Smooth muscle cell (in vitro differentiated cells): ENCODE results near the gene NEIL3. TPM values are rescaled to one million over a fixed set of nuclear protein-coding genes. Genes with fewer than 3 reads are reported as not detected.
A peak's percentile ranks its signal among the peaks of the same experiment; 100 is the strongest.

Experiments
- DNase-seq: peaks from one replicate; lab custom pipeline; 2025; ENCODE audit not compliant: unreplicated experiment; lab: John Stamatoyannopoulos, UW
- H2AFZ ChIP-seq: fragments of 200-600 bp; sonication (generic); 2 replicates; pipeline ENCODE4 v1.6.0; 2016; ENCODE audit warnings: antibody characterized with exemption, low read depth, mild to moderate bottlenecking
- H3F3A ChIP-seq: fragments of 200-600 bp; sonication (generic); 2 replicates; pipeline ENCODE4 v1.6.0; 2017; ENCODE audit warnings: antibody characterized with exemption, low read depth
- H3K27ac ChIP-seq: fragments of 200-600 bp; sonication (generic); 2 replicates; pipeline ENCODE4 v1.5.1; 2016; ENCODE audit warnings: low read depth, mild to moderate bottlenecking
- H3K27me3 ChIP-seq: fragments of 200-600 bp; sonication (generic); 2 replicates; pipeline ENCODE4 v1.6.1; 2016; ENCODE audit warnings: low read depth, mild to moderate bottlenecking
- H3K36me3 ChIP-seq: fragments of 200-600 bp; sonication (generic); 2 replicates; pipeline ENCODE4 v1.5.1; 2016; ENCODE audit warnings: low read depth
- H3K4me1 ChIP-seq: fragments of 200-600 bp; sonication (generic); 2 replicates; pipeline ENCODE4 v1.5.1; 2016; ENCODE audit warnings: low read depth
- H3K4me2 ChIP-seq: fragments of 200-600 bp; sonication (generic); 2 replicates; pipeline ENCODE4 v1.6.0; 2016; ENCODE audit warnings: mild to moderate bottlenecking
- H3K4me3 ChIP-seq: fragments of 200-600 bp; sonication (generic); 2 replicates; pipeline ENCODE4 v1.5.1; 2016; ENCODE audit warnings: mild to moderate bottlenecking
- H3K79me2 ChIP-seq: fragments of 200-600 bp; sonication (generic); 2 replicates; pipeline ENCODE4 v1.6.0; 2016; ENCODE audit warnings: low read depth, mild to moderate bottlenecking
- H3K9ac ChIP-seq: fragments of 200-600 bp; sonication (generic); 2 replicates; pipeline ENCODE4 v1.6.0; 2016; ENCODE audit warnings: low read depth
- H3K9me3 ChIP-seq: fragments of 200-600 bp; sonication (generic); replicated peaks from 2 replicates; pipeline ENCODE4 v1.5.1; 2016; ENCODE audit warnings: low read depth
- H4K20me1 ChIP-seq: fragments of 200-600 bp; sonication (generic); 2 replicates; pipeline ENCODE4 v1.6.0; 2016; ENCODE audit warnings: low read depth
- CTCF ChIP-seq: fragments of 200-600 bp; sonication (generic); IDR thresholded peaks from 2 replicates; pipeline ENCODE4 v1.5.1; 2017; ENCODE audit warnings: borderline replicate concordance, mild to moderate bottlenecking, antibody characterized with exemption; ENCODE audit not compliant: insufficient read depth, poor library complexity, severe bottlenecking
- WGBS: methylation state at CpG from one replicate; pipeline ENCODE4 v1.1.7; 2016; ENCODE audit warnings: low lambda C conversion rate; 5-methylcytosine and 5-hydroxymethylcytosine counted together
- polyA plus RNA-seq: library from polyadenylated mRNA; unstranded; fragments of >200 nt; fragmentation: Nextera tagmentation; extraction: Ambion mirVana; gene quantifications from 2 replicates; pipeline ENCODE4 v1.2.1, GENCODE V29; 2016
- total RNA-seq: library from RNA; depleted of rRNA; stranded (reverse); fragments of >200 nt; gene quantifications from 2 replicates; pipeline ENCODE4 v1.2.3, GENCODE V29; 2014

The NEIL3 gene
- total and polyA plus RNA-seq, 2 experiments from 2014 or later, result 2.7 to 3.7 TPM

DNA sequence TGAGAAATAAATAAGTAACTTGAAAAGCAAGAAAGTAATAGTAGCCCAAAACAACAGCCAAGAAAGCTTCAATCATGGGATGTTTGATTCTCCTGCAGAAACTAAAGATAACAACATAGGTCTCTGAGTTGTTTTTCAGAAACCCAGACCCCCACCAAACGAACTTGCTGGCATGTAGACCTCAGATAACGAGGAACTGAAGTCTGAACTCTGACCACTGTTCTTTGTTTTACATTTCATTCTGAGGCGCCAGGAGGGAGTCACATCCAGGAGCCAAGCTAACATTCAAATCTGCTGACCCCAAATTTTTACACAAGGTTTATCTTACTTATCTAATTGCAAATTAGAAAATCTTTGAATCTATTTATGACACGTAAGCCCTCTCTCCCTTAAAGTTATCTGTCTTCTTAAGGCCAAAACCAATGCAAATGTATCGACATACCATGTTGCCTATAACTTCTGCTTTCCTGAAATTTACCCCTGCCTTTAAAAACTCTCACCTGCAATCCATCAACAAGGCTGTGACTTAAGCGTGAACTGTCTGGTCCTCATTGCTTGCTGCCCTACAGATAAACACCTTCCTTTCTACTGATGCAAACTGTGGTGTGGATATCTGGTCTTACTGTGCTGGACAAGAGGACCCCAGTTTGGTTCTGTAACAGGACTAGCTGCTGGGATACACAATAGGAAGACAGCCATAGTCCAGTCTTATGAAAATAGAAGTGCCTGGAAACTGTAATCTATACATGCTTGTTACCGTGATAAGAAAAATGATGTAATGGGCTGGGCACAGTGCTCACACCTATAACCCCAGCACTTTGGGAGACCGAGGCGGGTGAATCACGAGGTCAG, 37.5 kb upstream of the NEIL3 start:
- no peak overlapping the region for H3K4me3 ChIP-seq
- H3K36me3 ChIP-seq, result no peaks in the 10 kb centered on the region
- 89% methylated on average over 10 of the region's 10 CpGs for WGBS
- H3K27ac ChIP-seq, result peak overlapping the region; percentile 64
- H3K9me3 ChIP-seq, result no peaks in the 10 kb centered on the region
- H3F3A ChIP-seq, result peaks cover 5% of the 10 kb centered on the region
- H2AFZ ChIP-seq, result peak overlapping the region; percentile 86
- H3K4me1 ChIP-seq, result no peaks in the 10 kb centered on the region
- H3K79me2 ChIP-seq, result no peaks in the 10 kb centered on the region
- TF ChIP-seq CTCF, result no peak
- no peak overlapping the region for H3K4me2 ChIP-seq
- H3K27me3 ChIP-seq, result no peaks in the 10 kb centered on the region
- DNase-seq, result no peak
- no peaks in the 10 kb centered on the region for H4K20me1 ChIP-seq
- H3K9ac ChIP-seq, result no peak overlapping the region

DNA sequence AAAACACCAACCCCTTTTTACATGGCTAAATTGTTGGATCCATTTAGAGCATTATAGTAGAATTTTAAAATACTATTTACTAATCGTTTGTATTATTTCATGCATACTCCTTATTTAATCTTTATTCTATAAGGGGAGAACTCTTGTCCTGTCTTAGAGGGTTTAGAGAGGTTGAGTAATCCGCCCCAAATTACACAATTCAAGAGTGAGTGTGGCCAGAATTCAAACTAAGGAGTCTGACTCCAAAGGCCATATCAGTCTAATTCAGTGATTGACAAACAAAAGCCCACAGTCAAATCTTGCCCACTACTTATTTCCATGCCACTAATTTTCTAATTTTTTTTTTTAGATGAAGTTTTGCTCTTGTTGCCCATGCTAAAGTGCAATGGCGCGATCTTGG, 33.7 kb upstream of the NEIL3 start:
- Histone ChIP-seq H3K4me1 (no peaks in the 10 kb centered on the region), H3K27ac (no peak overlapping the region), H2AFZ (no peak overlapping the region), H4K20me1 (no peaks in the 10 kb centered on the region), H3K9ac (no peak overlapping the region), H3K9me3 (no peaks in the 10 kb centered on the region), H3K36me3 (no peaks in the 10 kb centered on the region), H3F3A (peaks cover 5% of the 10 kb centered on the region), H3K79me2 (no peaks in the 10 kb centered on the region), H3K4me3 (no peak overlapping the region), H3K27me3 (no peaks in the 10 kb centered on the region), H3K4me2 (no peak overlapping the region)
- 71% methylated on average over 4 of the region's 4 CpGs for WGBS
- DNase-seq, result no peak
- TF ChIP-seq CTCF, result no peak

GRCh38 chr4:177281351-177281909, 28.2 kb upstream of the NEIL3 start:
- H3K9ac ChIP-seq, result no peak overlapping the region
- H3K4me3 ChIP-seq, result no peak overlapping the region
- H3K9me3 ChIP-seq, result no peaks in the 10 kb centered on the region
- H2AFZ ChIP-seq, result no peak overlapping the region
- H3F3A ChIP-seq, result peaks cover 6% of the 10 kb centered on the region
- no peak for DNase-seq
- H3K27ac ChIP-seq, result no peak overlapping the region
- TF ChIP-seq CTCF, result no peak
- no peaks in the 10 kb centered on the region for H3K79me2 ChIP-seq
- H3K4me1 ChIP-seq, result no peaks in the 10 kb centered on the region
- H3K4me2 ChIP-seq, result peak overlapping the region; percentile 65
- WGBS, result 55% methylated on average over 4 of the region's 4 CpGs
- no peaks in the 10 kb centered on the region for H3K36me3 ChIP-seq
- H4K20me1 ChIP-seq, result no peaks in the 10 kb centered on the region
- H3K27me3 ChIP-seq, result no peaks in the 10 kb centered on the region
